HCT116 (cell line): ENCODE results near the gene NCOR1. TPM values are rescaled to one million over a fixed set of nuclear protein-coding genes. Genes with fewer than 3 reads are reported as not detected.

Source experiments
- ATAC-seq: fragments of 200-7000 bp; cut with Tn5 transposase; 2 replicates; pipeline ENCODE4 v1.9.1; 2020; ENCODE audit warnings: mild to moderate bottlenecking, moderate library complexity
- BruUV-seq: library from RNA; stranded (reverse); fragments of 400-500 nt; replicated peaks from 2 replicates; lab custom pipeline; 2021; lab: Mats Ljungman, UMichigan
- CTCF ChIA-PET: fragments of 300-600 bp; sonication (Branson Sonifier 250); formaldehyde crosslinking; loops from one replicate; lab custom pipeline; 2021; ENCODE audit warnings: antibody characterized with exemption; lab: Charles Lee
- POLR2A ChIA-PET: fragments of 300-600, 350-600 bp; sonication (Branson Sonifier 250); formaldehyde crosslinking; loops from one replicate; lab custom pipeline; 2021; ENCODE audit warnings: antibody characterized with exemption; lab: Charles Lee
- RAD21 ChIA-PET, 2 experiments: fragments of 300-600 bp; sonication (Branson Sonifier 250); formaldehyde crosslinking; loops; one replicate each; lab custom pipeline; 2023; ENCODE audit warnings: low total read pairs in 2 of 2; ENCODE audit not compliant: uncharacterized antibody in 2 of 2, unreplicated experiment in 2 of 2, low non-redundant PET in 1 of 2; lab: Charles Lee
- DNase-seq: peaks from one replicate; pipeline ENCODE4 v3.0.0-alpha.2; 2010; ENCODE audit warnings: low read depth, low spot score
- H2AFZ ChIP-seq: fragments of 200-600 bp; shearing (Covaris generic), sonication (generic); 2 replicates; pipeline ENCODE4 v1.6.1; 2017; ENCODE audit warnings: low read depth, mixed run types, mixed read lengths, antibody characterized with exemption, low read length; ENCODE audit not compliant: poor library complexity, severe bottlenecking
- H3K27ac ChIP-seq: 2 replicates; pipeline ENCODE4 v1.5.1; 2012; ENCODE audit warnings: low read depth, low read length
- H3K27me3 ChIP-seq: fragments of 200-600 bp; sonication (generic); 2 replicates; pipeline ENCODE4 v1.6.1; 2016; ENCODE audit warnings: mixed run types, low read length, mixed read lengths; ENCODE audit not compliant: insufficient read depth
- H3K36me3 ChIP-seq, 2 experiments: fragments of 200-500 bp in 1 of 2; fragments of 200-600 bp in 1 of 2; sonication (Bioruptor generic) in 1 of 2; sonication (generic) in 1 of 2; 2 replicates each; pipeline versions ENCODE4 v1.5.1 to v1.6.1; 2014 to 2016; ENCODE audit warnings: low read length in 2 of 2, inconsistent platforms in 1 of 2, mixed read lengths in 1 of 2, mixed run types in 1 of 2; ENCODE audit not compliant: insufficient read depth in 2 of 2, control insufficient read depth in 1 of 2
- H3K4me1 ChIP-seq, 2 experiments: fragments of 200-600 bp in 1 of 2; sonication (generic) in 1 of 2; 2 replicates each; pipeline versions ENCODE4 v1.5.1 to v1.6.1; 2012 to 2017; ENCODE audit warnings: low read length in 2 of 2, inconsistent platforms in 1 of 2, mild to moderate bottlenecking in 1 of 2, mixed read lengths in 1 of 2, mixed run types in 1 of 2, moderate library complexity in 1 of 2; ENCODE audit not compliant: insufficient read depth in 2 of 2, control insufficient read depth in 1 of 2
- H3K4me2 ChIP-seq: fragments of 200-600 bp; sonication (generic); 2 replicates; pipeline ENCODE4 v1.6.1; 2017; ENCODE audit warnings: mixed run types, low read length, mixed read lengths
- H3K4me3 ChIP-seq, 2 experiments: fragments of 200-600 bp in 1 of 2; sonication (generic) in 1 of 2; replicated peaks in 1 of 2; 2 replicates each; pipeline ENCODE4 v1.5.1; 2011 to 2016; ENCODE audit warnings: low read length in 2 of 2, control low read depth in 1 of 2, low read depth in 1 of 2, mild to moderate bottlenecking in 1 of 2, mixed read lengths in 1 of 2, mixed run types in 1 of 2
- H3K79me2 ChIP-seq: fragments of 200-600 bp; sonication (generic); 2 replicates; pipeline ENCODE4 v1.6.1; 2017; ENCODE audit warnings: mild to moderate bottlenecking, mixed run types, low read length, moderate library complexity, mixed read lengths; ENCODE audit not compliant: insufficient read depth
- H3K9ac ChIP-seq: fragments of 200-600 bp; sonication (generic); 2 replicates; pipeline ENCODE4 v1.6.1; 2016; ENCODE audit warnings: low read length, mixed read lengths
- H3K9me2 ChIP-seq: fragments of 200-600 bp; sonication (generic), shearing (Covaris generic); 2 replicates; pipeline ENCODE4 v1.6.1; 2017; ENCODE audit warnings: mixed run types, mild to moderate bottlenecking, moderate library complexity; ENCODE audit not compliant: insufficient read depth
- H3K9me3 ChIP-seq, 2 experiments: fragments of 200-500 bp in 1 of 2; fragments of 200-600 bp in 1 of 2; sonication (Bioruptor generic) in 1 of 2; sonication (generic) in 1 of 2; 2 replicates each; pipeline ENCODE4 v1.6.1; 2014 to 2017; ENCODE audit warnings: low read length in 2 of 2, mixed read lengths in 2 of 2, inconsistent platforms in 1 of 2, low read depth in 1 of 2, mild to moderate bottlenecking in 1 of 2, mixed run types in 1 of 2, moderate library complexity in 1 of 2; ENCODE audit not compliant: control insufficient read depth in 1 of 2, insufficient read depth in 1 of 2
- H4K20me1 ChIP-seq: fragments of 200-600 bp; sonication (generic), shearing (Covaris generic); 2 replicates; pipeline ENCODE4 v1.6.1; 2017; ENCODE audit warnings: mixed run types, mild to moderate bottlenecking, moderate library complexity; ENCODE audit not compliant: insufficient read depth
- CBX3 ChIP-seq: IDR thresholded peaks from 2 replicates; pipeline ENCODE4 v1.6.1; 2012; ENCODE audit warnings: low read depth
- CEBPB ChIP-seq: IDR thresholded peaks from 2 replicates; pipeline ENCODE4 v1.6.1; 2012; ENCODE audit warnings: low read depth
- FOSL1 ChIP-seq: IDR thresholded peaks from 2 replicates; pipeline ENCODE4 v1.6.1; 2012; ENCODE audit warnings: low read depth
- JUND ChIP-seq: IDR thresholded peaks from 2 replicates; pipeline ENCODE4 v1.6.1; 2012
- RAD21 ChIP-seq: IDR thresholded peaks from 2 replicates; pipeline ENCODE4 v1.6.1; 2012; ENCODE audit warnings: low read depth, mild to moderate bottlenecking
- SIN3A ChIP-seq: IDR thresholded peaks from 2 replicates; pipeline ENCODE4 v1.6.1; 2012; ENCODE audit warnings: low read depth
- SP1 ChIP-seq: IDR thresholded peaks from 2 replicates; pipeline ENCODE4 v1.6.1; 2012; ENCODE audit warnings: low read depth
- TCF7L2 ChIP-seq: IDR thresholded peaks from 2 replicates; pipeline ENCODE4 v1.7.0; 2011; ENCODE audit warnings: borderline replicate concordance, inconsistent platforms; ENCODE audit not compliant: insufficient read depth, insufficient read length; ENCODE audit errors: extremely low read depth
- YY1 ChIP-seq: IDR thresholded peaks from 2 replicates; pipeline ENCODE4 v1.6.1; 2011; ENCODE audit warnings: low read length, low read depth, moderate library complexity, mild to moderate bottlenecking; ENCODE audit not compliant: insufficient replicate concordance; ENCODE audit errors: extremely low read depth
- ZFX ChIP-seq: fragments of 450-650 bp; IDR thresholded peaks from 2 replicates; pipeline ENCODE4 v1.6.1; 2017
- ZNF274 ChIP-seq: fragments of 200-500 bp; sonication (Bioruptor generic); IDR thresholded peaks from 2 replicates; pipeline ENCODE4 v1.6.1; 2014; ENCODE audit warnings: mild to moderate bottlenecking, low read depth, low read length, inconsistent platforms
- intact Hi-C: fragments of 100-400 bp; cut with micrococcal nuclease; formaldehyde crosslinking; loops from 2 replicates; pipeline ENCODE4 v1.10.0; 2022
- total RNA-seq: library from RNA; stranded (reverse); gene quantifications from one replicate; pipeline ENCODE4 v1.2.1, GENCODE V29; 2021; ENCODE audit not compliant: unreplicated experiment
- TF ChIP-seq, protein P1 (sequence below): IDR thresholded peaks from 2 replicates; pipeline ENCODE4 v1.6.1; 2012

Gene NCOR1
- total RNA-seq, 1 experiment from 2014 or later, result 43.7 TPM

DNA sequence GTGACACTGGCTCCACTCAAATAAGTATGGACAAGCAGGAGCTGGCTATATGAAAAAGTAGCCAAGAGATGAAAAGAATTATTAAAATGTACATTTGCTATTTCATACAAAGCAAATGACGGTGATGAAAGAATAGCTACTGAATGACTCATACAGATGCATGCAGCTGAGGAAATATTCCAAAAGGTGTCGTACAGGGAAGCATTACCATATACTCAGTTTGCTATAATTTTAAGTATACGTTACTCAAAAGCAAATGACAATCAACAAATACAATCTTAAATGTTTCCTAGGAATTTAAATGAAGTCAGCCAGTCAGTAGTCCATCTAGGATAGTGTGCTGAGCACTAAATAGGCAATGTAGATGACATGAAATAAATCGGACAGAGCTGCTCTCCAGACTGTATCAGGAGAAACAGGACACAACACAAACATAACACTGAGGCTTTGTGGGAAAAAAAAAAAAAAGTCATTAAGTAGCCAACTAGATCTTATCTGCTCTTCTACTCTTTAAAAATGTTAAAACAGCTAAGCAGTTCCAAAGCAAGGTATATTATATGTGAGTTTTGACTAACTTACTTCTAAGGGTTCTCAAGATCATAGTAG is 65.0 kb downstream of the NCOR1 start:
- Histone ChIP-seq H4K20me1 (no peaks in the 10 kb centered on the region; the same call in 1 of the 2 replicates), H3K4me1 (peaks cover 6 to 14% of the 10 kb centered on the region in 2 experiments), H3K79me2 (peaks cover 8% of the 10 kb centered on the region; the same call in 1 of the 2 replicates), H3K9ac (no peak overlapping the region), H3K9me2 (no peaks in the 10 kb centered on the region), H3K36me3 (peaks cover 8 to 10% of the 10 kb centered on the region in 2 experiments; a peak in 2 of 4 replicates), H3K9me3 (no peaks in the 10 kb centered on the region), H3K27ac (peak overlapping the region; percentile 11; the same call in 1 of the 2 replicates), H3K4me2 (peak overlapping the region; percentile 42; the same call in 1 of the 2 replicates), H2AFZ (no peak overlapping the region), H3K4me3 (no peak overlapping the region)
- intact Hi-C loops, result no loop called here
- POLR2A ChIA-PET, result no interaction called here
- peak; percentile 6 for DNase-seq
- RAD21 ChIA-PET, result no interaction called here
- CTCF ChIA-PET, result no interaction called here
- BruUV-seq, result no TSS peak
- TF ChIP-seq CBX3 (no peak), YY1 (no peak), FOSL1 (peak; percentile 46; the same call in 1 of the 2 replicates), SP1 (0 out of 2 replicates have a peak, but pooled peaks have one; percentile 9), RAD21 (no peak), CEBPB (no peak), ZFX (no peak), TCF7L2 (peak; percentile 18), ZNF274 (no peak), JUND (peak; percentile 41; the same call in 1 of the 2 replicates), SIN3A (no peak)
- TF ChIP-seq, protein P1, sequence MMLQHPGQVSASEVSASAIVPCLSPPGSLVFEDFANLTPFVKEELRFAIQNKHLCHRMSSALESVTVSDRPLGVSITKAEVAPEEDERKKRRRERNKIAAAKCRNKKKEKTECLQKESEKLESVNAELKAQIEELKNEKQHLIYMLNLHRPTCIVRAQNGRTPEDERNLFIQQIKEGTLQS, result 0 out of 2 replicates have a peak, but pooled peaks have one; percentile 23
- TF ChIP-seq, all 23 proteins: peak for 5
- ATAC-seq, result peak; percentile 67
- H3K27me3 ChIP-seq, result no peaks in the 10 kb centered on the region
